Right atrium auricular region (tissue), 2 donors: Measurements from ENCODE around the gene SAP130. TPM values are rescaled to one million over a fixed set of nuclear protein-coding genes. Genes with fewer than 3 reads are reported as not detected.

Experiments
- DNase-seq: peaks from one replicate; pipeline ENCODE4 v3.0.0-alpha.2; 2019; ENCODE audit warnings: low spot score
- H3K27ac ChIP-seq, 2 donors: fragments of 200-600 bp; sonication (generic); 1 replicate in 1 of 2; 2 replicates in 1 of 2; pipeline ENCODE4 v1.5.1; 2016 to 2019
- H3K27me3 ChIP-seq, 2 donors: fragments of 200-600 bp; sonication (generic); one replicate each; pipeline versions ENCODE4 v1.5.1 to v1.6.0; 2017 to 2019
- H3K36me3 ChIP-seq: fragments of 200-600 bp; sonication (generic); one replicate; pipeline ENCODE4 v1.5.1; 2016
- H3K4me1 ChIP-seq, 2 donors: fragments of 200-600 bp; sonication (generic); one replicate each; pipeline versions ENCODE4 v1.5.1 to v1.6.0; 2017 to 2019
- H3K4me3 ChIP-seq, 2 donors: fragments of 200-600 bp; sonication (generic); 1 replicate in 1 of 2; 2 replicates in 1 of 2; pipeline ENCODE4 v1.5.1; 2017 to 2019; ENCODE audit warnings: mild to moderate bottlenecking in 1 of 2, moderate library complexity in 1 of 2
- H3K9me3 ChIP-seq, 2 donors: fragments of 200-600 bp; sonication (generic); one replicate each; pipeline ENCODE4 v1.5.1; 2019
- total RNA-seq, 2 donors: library from RNA; depleted of rRNA; stranded (reverse); fragments of >200 nt; gene quantifications; one replicate each; pipeline ENCODE4 v1.1.0, GENCODE V29; 2016
- TF ChIP-seq, protein P1 (sequence below), 2 donors: fragments of 200-600 bp; sonication (generic); IDR thresholded peaks; one replicate each; pipeline ENCODE4 v1.5.1; 2019; ENCODE audit warnings: antibody characterized with exemption in 2 of 2

SAP130 gene
- total RNA-seq, 2 donors from 2014 or later, result 7.4 to 8.9 TPM

DNA sequence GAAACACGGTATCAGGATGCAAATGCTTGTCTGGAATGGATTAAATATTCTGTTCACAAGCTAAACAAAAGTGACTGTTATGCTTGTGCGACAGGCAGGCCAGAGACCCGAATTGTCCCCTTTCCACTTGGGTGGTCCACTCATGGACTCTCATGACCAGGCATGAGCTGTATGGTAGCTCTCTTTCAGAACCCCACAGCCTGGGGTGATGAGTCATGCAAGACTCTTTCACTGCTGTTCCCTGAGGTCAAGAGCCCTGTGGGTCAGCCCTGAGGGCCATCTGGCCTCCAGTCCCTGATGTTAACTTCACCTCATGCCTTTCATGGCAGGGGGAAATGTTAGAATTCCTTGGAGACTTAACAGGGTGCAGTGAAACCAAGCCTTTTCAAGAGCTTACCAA is 13.7 kb upstream of the SAP130 start:
- H3K36me3 ChIP-seq, result no peaks in the 10 kb centered on the region
- no peaks in the 10 kb centered on the region for H3K4me1 ChIP-seq
- no peak for DNase-seq
- TF ChIP-seq, protein P1, sequence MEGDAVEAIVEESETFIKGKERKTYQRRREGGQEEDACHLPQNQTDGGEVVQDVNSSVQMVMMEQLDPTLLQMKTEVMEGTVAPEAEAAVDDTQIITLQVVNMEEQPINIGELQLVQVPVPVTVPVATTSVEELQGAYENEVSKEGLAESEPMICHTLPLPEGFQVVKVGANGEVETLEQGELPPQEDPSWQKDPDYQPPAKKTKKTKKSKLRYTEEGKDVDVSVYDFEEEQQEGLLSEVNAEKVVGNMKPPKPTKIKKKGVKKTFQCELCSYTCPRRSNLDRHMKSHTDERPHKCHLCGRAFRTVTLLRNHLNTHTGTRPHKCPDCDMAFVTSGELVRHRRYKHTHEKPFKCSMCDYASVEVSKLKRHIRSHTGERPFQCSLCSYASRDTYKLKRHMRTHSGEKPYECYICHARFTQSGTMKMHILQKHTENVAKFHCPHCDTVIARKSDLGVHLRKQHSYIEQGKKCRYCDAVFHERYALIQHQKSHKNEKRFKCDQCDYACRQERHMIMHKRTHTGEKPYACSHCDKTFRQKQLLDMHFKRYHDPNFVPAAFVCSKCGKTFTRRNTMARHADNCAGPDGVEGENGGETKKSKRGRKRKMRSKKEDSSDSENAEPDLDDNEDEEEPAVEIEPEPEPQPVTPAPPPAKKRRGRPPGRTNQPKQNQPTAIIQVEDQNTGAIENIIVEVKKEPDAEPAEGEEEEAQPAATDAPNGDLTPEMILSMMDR (IDR thresholded peaks at IDR 0.05), result no peak
- H3K27ac ChIP-seq, result no peak overlapping the region
- H3K4me3 ChIP-seq, result no peak overlapping the region
- H3K9me3 ChIP-seq, result peaks cover 3 to 39% of the 10 kb centered on the region in 2 donors
- H3K27me3 ChIP-seq, result no peaks in the 10 kb centered on the region

DNA sequence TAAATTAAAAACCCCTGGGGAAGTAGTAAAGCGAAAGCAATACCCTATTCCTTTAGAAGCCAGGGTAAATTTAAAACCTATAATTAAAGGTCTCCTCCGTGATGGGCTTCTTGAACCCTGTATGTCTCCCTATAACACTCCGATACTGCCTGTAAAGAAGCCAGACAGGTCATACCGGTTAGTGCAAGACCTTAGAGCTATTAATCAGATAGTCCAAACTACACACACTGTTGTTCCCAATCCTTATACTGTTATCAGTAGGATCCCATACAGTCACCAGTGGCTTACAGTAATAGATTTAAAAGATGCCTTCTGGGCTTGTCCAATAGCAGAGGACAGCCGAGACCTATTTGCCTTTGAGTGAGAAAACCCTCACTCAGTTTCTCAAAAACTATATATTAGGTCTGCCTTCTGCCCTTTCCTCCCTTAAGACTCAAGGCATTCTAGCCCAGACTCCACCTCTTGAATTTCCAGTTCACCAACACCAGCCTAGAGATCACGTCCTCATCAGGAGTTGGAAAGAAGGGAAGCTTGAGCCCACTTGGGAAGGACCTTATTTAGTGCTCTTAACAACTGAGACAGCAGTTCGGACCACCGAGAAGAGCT is 12.4 kb upstream of the SAP130 start:
- TF ChIP-seq, protein P1 (IDR thresholded peaks at IDR 0.05), result no peak
- no peaks in the 10 kb centered on the region for H3K27me3 ChIP-seq
- no peaks in the 10 kb centered on the region for H3K36me3 ChIP-seq
- peaks cover 3 to 43% of the 10 kb centered on the region in 2 donors for H3K9me3 ChIP-seq
- H3K4me3 ChIP-seq, result no peak overlapping the region
- H3K4me1 ChIP-seq, result no peaks in the 10 kb centered on the region
- no peak for DNase-seq
- no peak overlapping the region for H3K27ac ChIP-seq

DNA sequence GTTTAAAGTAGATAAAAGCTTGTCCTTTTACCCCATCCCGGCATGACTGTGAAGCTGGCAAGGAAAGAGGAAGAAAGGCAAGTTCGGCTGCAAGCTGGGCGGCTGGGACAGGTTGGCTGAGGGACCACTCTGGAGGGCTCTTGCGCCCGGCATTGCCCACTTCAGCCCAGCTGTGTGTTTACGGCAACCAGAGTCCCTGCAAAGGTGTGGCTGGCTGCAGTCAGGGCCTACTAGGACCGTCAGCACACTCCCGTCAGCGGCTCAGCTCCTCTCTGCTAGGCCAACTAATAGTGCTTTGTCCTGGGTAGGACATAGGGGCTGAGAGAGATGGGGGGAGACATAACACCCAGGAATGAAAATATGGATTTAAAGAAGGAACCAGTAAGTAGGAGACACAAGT is 11.7 kb upstream of the SAP130 start:
- H3K36me3 ChIP-seq, result no peaks in the 10 kb centered on the region
- TF ChIP-seq, protein P1 (IDR thresholded peaks at IDR 0.05), result no peak
- no peaks in the 10 kb centered on the region for H3K27me3 ChIP-seq
- no peak overlapping the region for H3K4me3 ChIP-seq
- no peak overlapping the region for H3K27ac ChIP-seq
- peaks cover 3 to 43% of the 10 kb centered on the region in 2 donors for H3K9me3 ChIP-seq
- no peaks in the 10 kb centered on the region for H3K4me1 ChIP-seq
- DNase-seq, result no peak

DNA sequence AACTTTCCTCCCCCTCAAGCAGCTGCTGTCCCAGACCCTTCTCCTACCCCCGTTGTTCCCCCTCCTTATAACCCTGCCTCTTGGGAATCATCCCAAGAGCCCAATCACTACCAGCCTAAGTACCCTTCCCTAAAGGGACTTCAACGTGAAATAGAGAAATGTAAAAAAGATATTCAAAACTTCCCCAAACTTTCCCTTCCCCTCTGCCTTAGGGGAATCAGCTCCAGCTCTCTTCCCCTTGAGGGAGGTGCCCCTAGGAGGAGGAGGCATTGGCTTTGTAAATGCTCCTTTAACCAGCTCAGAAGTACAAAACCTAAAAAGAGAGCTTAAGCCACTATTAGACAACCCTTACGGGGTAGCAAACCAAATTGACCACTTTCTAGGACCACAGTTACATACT is 10.6 kb upstream of the SAP130 start:
- DNase-seq, result no peak
- Histone ChIP-seq H3K27ac (no peak overlapping the region), H3K36me3 (no peaks in the 10 kb centered on the region), H3K9me3 (peaks cover 3 to 34% of the 10 kb centered on the region in 2 donors), H3K4me3 (no peak overlapping the region), H3K27me3 (no peaks in the 10 kb centered on the region), H3K4me1 (no peaks in the 10 kb centered on the region)
- TF ChIP-seq, protein P1 (IDR thresholded peaks at IDR 0.05), result no peak

GRCh38 chr2:128037649-128038048 is 9.8 kb upstream of the SAP130 start:
- H3K4me3 ChIP-seq, result no peak overlapping the region
- TF ChIP-seq, protein P1 (IDR thresholded peaks at IDR 0.05), result no peak
- H3K9me3 ChIP-seq, result peaks cover 3 to 26% of the 10 kb centered on the region in 2 donors
- H3K27me3 ChIP-seq, result no peaks in the 10 kb centered on the region
- H3K36me3 ChIP-seq, result no peaks in the 10 kb centered on the region
- no peak for DNase-seq
- H3K4me1 ChIP-seq, result no peaks in the 10 kb centered on the region
- H3K27ac ChIP-seq, result no peak overlapping the region
